ENCODE results near the gene PAFAH1B1.

The PAFAH1B1 gene

DNA sequence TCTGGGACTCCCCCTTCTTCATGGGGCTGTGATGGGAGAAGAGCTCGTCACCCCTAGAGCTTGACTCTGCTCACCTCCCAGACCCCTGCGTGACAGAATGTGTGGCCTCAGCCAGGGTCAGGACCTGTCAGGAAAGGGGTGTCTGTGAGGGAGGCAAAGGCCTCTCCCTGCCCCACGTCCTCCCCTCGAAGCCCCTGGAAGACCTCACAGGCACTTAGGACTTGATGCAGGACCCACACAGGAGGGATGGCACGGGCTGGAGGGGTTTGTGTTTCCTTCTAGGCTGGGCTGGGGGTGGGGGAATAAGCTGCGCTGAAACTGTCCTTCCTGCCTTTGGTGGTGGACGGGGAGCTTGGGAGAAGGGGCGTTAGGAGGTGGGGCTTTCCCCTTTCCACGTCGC is 129.2 kb downstream of the PAFAH1B1 start (continued):
- no peak for TF ChIP-seq ZBTB20 (tag by site-specific recombination; IDR thresholded peaks at IDR 0.05)
- no peak for TF ChIP-seq ZNF404 (tag by site-specific recombination; IDR thresholded peaks at IDR 0.05)
- TF ChIP-seq, protein P1, sequence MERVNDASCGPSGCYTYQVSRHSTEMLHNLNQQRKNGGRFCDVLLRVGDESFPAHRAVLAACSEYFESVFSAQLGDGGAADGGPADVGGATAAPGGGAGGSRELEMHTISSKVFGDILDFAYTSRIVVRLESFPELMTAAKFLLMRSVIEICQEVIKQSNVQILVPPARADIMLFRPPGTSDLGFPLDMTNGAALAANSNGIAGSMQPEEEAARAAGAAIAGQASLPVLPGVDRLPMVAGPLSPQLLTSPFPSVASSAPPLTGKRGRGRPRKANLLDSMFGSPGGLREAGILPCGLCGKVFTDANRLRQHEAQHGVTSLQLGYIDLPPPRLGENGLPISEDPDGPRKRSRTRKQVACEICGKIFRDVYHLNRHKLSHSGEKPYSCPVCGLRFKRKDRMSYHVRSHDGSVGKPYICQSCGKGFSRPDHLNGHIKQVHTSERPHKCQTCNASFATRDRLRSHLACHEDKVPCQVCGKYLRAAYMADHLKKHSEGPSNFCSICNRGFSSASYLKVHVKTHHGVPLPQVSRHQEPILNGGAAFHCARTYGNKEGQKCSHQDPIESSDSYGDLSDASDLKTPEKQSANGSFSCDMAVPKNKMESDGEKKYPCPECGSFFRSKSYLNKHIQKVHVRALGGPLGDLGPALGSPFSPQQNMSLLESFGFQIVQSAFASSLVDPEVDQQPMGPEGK (tag by site-specific recombination; IDR thresholded peaks at IDR 0.05): no peak
- no peak for TF ChIP-seq ZNF701 (tag by site-specific recombination; IDR thresholded peaks at IDR 0.05)
- TF ChIP-seq BCL11A (tag by site-specific recombination; IDR thresholded peaks at IDR 0.05; ENCODE audit: low read depth): no peak

DNA sequence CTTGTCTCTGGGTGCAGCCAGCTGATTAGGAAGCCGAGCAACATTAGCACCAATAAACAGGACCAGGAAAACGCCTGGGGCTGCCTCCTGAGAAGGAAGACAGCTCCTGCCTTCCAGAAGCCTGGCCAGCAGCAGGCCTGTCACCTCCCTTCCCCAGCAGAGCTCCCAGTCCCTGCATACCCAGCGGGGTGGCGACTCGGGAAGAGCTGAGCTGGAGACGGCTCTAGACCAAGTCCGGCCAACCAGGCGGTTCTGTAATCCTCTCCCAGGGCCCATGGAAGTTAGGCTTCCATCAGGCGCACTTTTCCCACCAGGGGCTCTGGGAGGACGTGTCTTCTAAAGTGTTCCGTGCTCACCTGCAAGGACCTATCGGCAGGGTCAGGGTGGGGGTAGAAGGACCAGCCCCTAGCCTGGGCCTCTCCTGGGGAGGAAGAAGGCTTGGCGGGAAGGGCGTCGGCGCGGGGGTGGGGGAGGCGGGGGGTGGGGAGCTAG is 130.1 kb downstream of the PAFAH1B1 start:
- Histone ChIP-seq H3K9me3 (ENCODE audit: control insufficient read depth, insufficient read depth, low read depth, low read length) (no peaks in the 10 kb centered on the region), H3K4me3 (ENCODE audit: low read depth, low read length) (no peak overlapping the region), H3K27ac (ENCODE audit: extremely low read depth, low read depth, low read length) (no peak overlapping the region), H3K4me1 (ENCODE audit: control insufficient read depth, insufficient read depth, low read length) (no peaks in the 10 kb centered on the region), H3K36me3 (ENCODE audit: control insufficient read depth in 2 of 2, insufficient read depth in 1 of 2, low read length in 2 of 2) (no peaks in the 10 kb centered on the region)
- ChIA-PET CTCF (interaction anchor here (1.5 kb wide), 1 partner anchor 14 kb away, joined by 3 read pairs; no protein-coding TSS in a partner anchor), POLR2A (interaction anchor here (0.6 kb wide), 1 partner anchor 1839 kb away, joined by 4 read pairs; no protein-coding TSS in a partner anchor)
- TF ChIP-seq ZBTB48 (tag by site-specific recombination; IDR thresholded peaks at IDR 0.05) (no peak), OSR2 (tag by site-specific recombination; IDR thresholded peaks at IDR 0.05) (peak; percentile 68), ZNF747 (tag by site-specific recombination; IDR thresholded peaks at IDR 0.05) (no peak), ZNF266 (tag by site-specific recombination; IDR thresholded peaks at IDR 0.05; ENCODE audit: low read depth) (no peak), SETDB1 (IDR thresholded peaks at IDR 0.05; ENCODE audit: insufficient read length, low read length) (no peak), OVOL3 (tag by site-specific recombination; IDR thresholded peaks at IDR 0.05) (no peak), ZNF341 (tag by site-specific recombination; IDR thresholded peaks at IDR 0.05; ENCODE audit: low read depth) (0 out of 2 replicates have a peak, but pooled peaks have one; percentile 20), GLI2 (tag by site-specific recombination; IDR thresholded peaks at IDR 0.05; ENCODE audit: borderline replicate concordance, low read depth) (no peak)
- TF ChIP-seq, protein P2, sequence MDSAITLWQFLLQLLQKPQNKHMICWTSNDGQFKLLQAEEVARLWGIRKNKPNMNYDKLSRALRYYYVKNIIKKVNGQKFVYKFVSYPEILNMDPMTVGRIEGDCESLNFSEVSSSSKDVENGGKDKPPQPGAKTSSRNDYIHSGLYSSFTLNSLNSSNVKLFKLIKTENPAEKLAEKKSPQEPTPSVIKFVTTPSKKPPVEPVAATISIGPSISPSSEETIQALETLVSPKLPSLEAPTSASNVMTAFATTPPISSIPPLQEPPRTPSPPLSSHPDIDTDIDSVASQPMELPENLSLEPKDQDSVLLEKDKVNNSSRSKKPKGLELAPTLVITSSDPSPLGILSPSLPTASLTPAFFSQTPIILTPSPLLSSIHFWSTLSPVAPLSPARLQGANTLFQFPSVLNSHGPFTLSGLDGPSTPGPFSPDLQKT (IDR thresholded peaks at IDR 0.05; ENCODE audit: borderline replicate concordance, low read depth, low read length): no peak
- TF ChIP-seq, protein P3, sequence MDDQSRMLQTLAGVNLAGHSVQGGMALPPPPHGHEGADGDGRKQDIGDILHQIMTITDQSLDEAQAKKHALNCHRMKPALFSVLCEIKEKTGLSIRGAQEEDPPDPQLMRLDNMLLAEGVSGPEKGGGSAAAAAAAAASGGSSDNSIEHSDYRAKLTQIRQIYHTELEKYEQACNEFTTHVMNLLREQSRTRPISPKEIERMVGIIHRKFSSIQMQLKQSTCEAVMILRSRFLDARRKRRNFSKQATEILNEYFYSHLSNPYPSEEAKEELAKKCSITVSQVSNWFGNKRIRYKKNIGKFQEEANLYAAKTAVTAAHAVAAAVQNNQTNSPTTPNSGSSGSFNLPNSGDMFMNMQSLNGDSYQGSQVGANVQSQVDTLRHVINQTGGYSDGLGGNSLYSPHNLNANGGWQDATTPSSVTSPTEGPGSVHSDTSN (CRISPR knock-in tag; IDR thresholded peaks at IDR 0.05): 0 out of 2 replicates have a peak, but pooled peaks have one; percentile 25

DNA sequence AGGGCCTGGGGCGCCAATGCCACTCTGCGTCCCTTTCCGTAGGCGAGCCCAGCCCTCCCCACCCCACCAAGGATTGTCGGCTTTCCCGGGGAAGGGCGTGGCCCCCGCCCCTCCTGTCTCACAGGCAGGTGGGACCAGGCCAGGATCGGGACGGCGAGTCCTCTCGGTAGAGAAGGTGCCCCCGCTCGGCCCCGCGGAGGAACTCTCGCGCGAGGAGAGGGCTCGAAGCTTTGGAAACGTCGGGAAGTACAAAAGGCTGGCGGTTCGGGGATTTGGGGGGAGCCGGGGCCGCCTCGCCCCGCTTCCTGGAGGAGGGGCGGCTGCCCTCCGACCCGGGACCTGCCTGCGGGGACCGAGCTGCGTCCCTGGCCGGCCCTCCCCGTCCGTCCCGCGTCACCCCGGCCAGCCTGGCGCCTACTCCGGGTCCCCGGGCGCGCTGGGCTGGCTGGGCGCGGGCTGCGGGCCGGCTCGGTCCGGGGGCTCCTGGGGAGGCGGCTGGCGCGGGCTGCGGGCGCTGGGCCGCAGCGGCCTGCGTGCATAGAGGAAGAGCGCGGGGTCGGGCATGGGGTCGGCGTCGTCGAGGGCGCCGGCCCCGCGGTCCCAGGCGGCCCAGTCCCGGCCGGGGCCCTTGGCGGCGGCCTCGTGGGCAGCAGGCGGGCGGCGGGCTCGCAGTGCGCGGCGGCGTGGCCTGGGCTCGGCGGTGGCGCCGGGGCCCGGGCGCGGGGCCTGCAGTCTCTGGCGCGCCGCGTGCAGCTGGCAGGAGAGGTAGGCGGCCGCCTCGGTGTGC is 130.7 kb downstream of the PAFAH1B1 start:
- H3K4me3 ChIP-seq (ENCODE audit: low read depth, low read length): no peak overlapping the region
- ChIA-PET POLR2A (interaction anchor here (0.6 to 1.3 kb wide), 3 partner anchors 29 to 1839 kb away, joined by 3 to 5 read pairs (median 4); partner anchors contain the start of gene PAFAH1B1), CTCF (interaction anchor here (0.6 to 1.5 kb wide), 4 partner anchors 13 to 342 kb away, joined by 3 to 4 read pairs (median 3); no protein-coding TSS in a partner anchor)
- no peak overlapping the region for H3K27ac ChIP-seq (ENCODE audit: extremely low read depth, low read depth, low read length)
- no peaks in the 10 kb centered on the region for H3K36me3 ChIP-seq (ENCODE audit: control insufficient read depth in 2 of 2, insufficient read depth in 1 of 2, low read length in 2 of 2)
- H3K4me1 ChIP-seq (ENCODE audit: control insufficient read depth, insufficient read depth, low read length): no peaks in the 10 kb centered on the region
- H3K9me3 ChIP-seq (ENCODE audit: control insufficient read depth, insufficient read depth, low read depth, low read length): no peaks in the 10 kb centered on the region
- no peak for TF ChIP-seq ZFP41 (tag by site-specific recombination; IDR thresholded peaks at IDR 0.05; ENCODE audit: borderline replicate concordance)
- peak; percentile 49; the same call in 1 of the 2 replicates for TF ChIP-seq KLF1 (tag by site-specific recombination; IDR thresholded peaks at IDR 0.05)

Data from HEK293 (cell line).